Measurements from ENCODE around the gene TAAR1.
"Not testable (repeated sequence)": the region's sequence is repeated elsewhere in the genome, so short reads cannot be mapped to it uniquely, and the experiment has no call there.

TAAR1 gene

GRCh38 chr6:132661906-132662305, 2.9 kb upstream of the TAAR1 start:
- DNase-seq (ENCODE audit: low spot score): no peak

GRCh38 chr6:132651062-132651461, 7.9 kb downstream of the TAAR1 start:
- no peak for DNase-seq (ENCODE audit: low spot score)

- no peak for DNase-seq (ENCODE audit: low spot score)
These were observed 8.6 kb downstream of the TAAR1 start for GRCh38 chr6:132650429-132650828.

- no peak for DNase-seq (ENCODE audit: low spot score)
These were observed 10.2 kb downstream of the TAAR1 start for GRCh38 chr6:132648828-132649227.

GRCh38 chr6:132648356-132648755, 10.6 kb downstream of the TAAR1 start:
- DNase-seq (ENCODE audit: low spot score): no peak

GRCh38 chr6:132643547-132643946, 15.4 kb downstream of the TAAR1 start:
- DNase-seq (ENCODE audit: low spot score): no peak

- not testable (repeated sequence) for DNase-seq (ENCODE audit: low spot score)
These were observed 21.8 kb downstream of the TAAR1 start for GRCh38 chr6:132637135-132637534.

GRCh38 chr6:132635906-132636305, 23.1 kb downstream of the TAAR1 start:
- DNase-seq (ENCODE audit: low spot score): not testable (repeated sequence)

GRCh38 chr6:132635288-132635687, 23.7 kb downstream of the TAAR1 start:
- DNase-seq (ENCODE audit: low spot score): not testable (repeated sequence)

- no peak for DNase-seq (ENCODE audit: low spot score)
These were observed 24.2 kb downstream of the TAAR1 start for GRCh38 chr6:132634796-132635195.

- DNase-seq (ENCODE audit: low spot score): no peak
These were observed 25.6 kb downstream of the TAAR1 start for GRCh38 chr6:132633362-132633761.

GRCh38 chr6:132624175-132624574, 34.8 kb downstream of the TAAR1 start, which contains the start of gene TAAR2:
Gene TAAR2 (minus strand): TSS chr6:132624275. CDS start chr6:132624275, 0 bp downstream.
- DNase-seq (ENCODE audit: low spot score): no peak

- DNase-seq (ENCODE audit: low spot score): no peak
These were observed 35.7 kb downstream of the TAAR1 start for GRCh38 chr6:132623106-132623845.

- no peak for DNase-seq (ENCODE audit: low spot score)
These were observed 42.3 kb downstream of the TAAR1 start for GRCh38 chr6:132616677-132617076.

- peak; percentile 78 for DNase-seq (ENCODE audit: low spot score)
These were observed 44.4 kb downstream of the TAAR1 start for GRCh38 chr6:132614554-132614953.

GRCh38 chr6:132612449-132613108, 46.4 kb downstream of the TAAR1 start:
- peak; percentile 49 for DNase-seq (ENCODE audit: low spot score)

GRCh38 chr6:132611616-132612015, 47.4 kb downstream of the TAAR1 start:
- no peak for DNase-seq (ENCODE audit: low spot score)

GRCh38 chr6:132607544-132608233, 51.3 kb downstream of the TAAR1 start:
- no peak for DNase-seq (ENCODE audit: low spot score)

- no peak for DNase-seq (ENCODE audit: low spot score)
These were observed 54.3 kb downstream of the TAAR1 start for GRCh38 chr6:132604635-132605152.

GRCh38 chr6:132600900-132601299, 58.1 kb downstream of the TAAR1 start:
- not testable (repeated sequence) for DNase-seq (ENCODE audit: low spot score)

- DNase-seq (ENCODE audit: low spot score): peak; percentile 35
These were observed 60.5 kb downstream of the TAAR1 start for GRCh38 chr6:132598473-132598872.

GRCh38 chr6:132596201-132596600, 62.8 kb downstream of the TAAR1 start:
- no peak for DNase-seq (ENCODE audit: low spot score)
